Nucleus accumbens (tissue), 56 donors: ENCODE measurements around the gene TMEM272.
"Not testable (repeated sequence)": the region's sequence is repeated elsewhere in the genome, so short reads cannot be mapped to it uniquely, and the experiment has no call there.

ENCODE experiments used
- DNase-seq, 56 donors: peaks; one replicate each; lab custom pipeline; 2025; lab: John Stamatoyannopoulos, UW

The TMEM272 gene

GRCh38 chr13:51826606-51827005 is 18.4 kb downstream of the TMEM272 start:
- no peak for DNase-seq

- no peak for DNase-seq
Measured at GRCh38 chr13:51825681-51826254, 19.2 kb downstream of the TMEM272 start.

- no peak for DNase-seq
Measured at GRCh38 chr13:51825165-51825592, 19.8 kb downstream of the TMEM272 start.

- not testable (repeated sequence) for DNase-seq
Measured at GRCh38 chr13:51824712-51825111, 20.3 kb downstream of the TMEM272 start.

- no peak for DNase-seq
Measured at GRCh38 chr13:51823863-51824262, 21.1 kb downstream of the TMEM272 start.

GRCh38 chr13:51823359-51823758 is 21.6 kb downstream of the TMEM272 start:
- DNase-seq = no peak

- DNase-seq = no peak
Measured at GRCh38 chr13:51822106-51822815, 22.7 kb downstream of the TMEM272 start.

- DNase-seq = no peak
Measured at GRCh38 chr13:51821606-51822005, 23.4 kb downstream of the TMEM272 start.

GRCh38 chr13:51820016-51820597 is 24.9 kb downstream of the TMEM272 start:
- DNase-seq = no peak

GRCh38 chr13:51819544-51819943 is 25.4 kb downstream of the TMEM272 start:
- no peak for DNase-seq

GRCh38 chr13:51818781-51819511 is 26.0 kb downstream of the TMEM272 start:
- peak in 24 of 56 donors; percentile 8 to 64 (median 30) for DNase-seq

- DNase-seq = no peak
Measured at GRCh38 chr13:51818276-51818675, 26.7 kb downstream of the TMEM272 start.

GRCh38 chr13:51817717-51818116 is 27.3 kb downstream of the TMEM272 start:
- no peak for DNase-seq

GRCh38 chr13:51816604-51817249 is 28.2 kb downstream of the TMEM272 start:
- DNase-seq = peak in 2 of 56 donors; percentile 3 to 18

- DNase-seq = no peak
Measured at GRCh38 chr13:51815848-51816247, 29.1 kb downstream of the TMEM272 start.

GRCh38 chr13:51814825-51815650 is 29.9 kb downstream of the TMEM272 start:
- DNase-seq = peak in 27 of 56 donors; percentile 7 to 70 (median 25)

GRCh38 chr13:51814071-51814470 is 30.9 kb downstream of the TMEM272 start:
- no peak for DNase-seq

- DNase-seq = no peak
Measured at GRCh38 chr13:51811920-51812451, 33.0 kb downstream of the TMEM272 start.

GRCh38 chr13:51811046-51811445 is 33.9 kb downstream of the TMEM272 start:
- no peak for DNase-seq
